Renal cortex interstitium (tissue), 11 donors: ENCODE measurements around the gene FAM193A. TPM values are rescaled to one million over a fixed set of nuclear protein-coding genes. Genes with fewer than 3 reads are reported as not detected.
"Not testable (repeated sequence)": the region's sequence is repeated elsewhere in the genome, so short reads cannot be mapped to it uniquely, and the experiment has no call there.

Source experiments
- DNase-seq, 11 donors: peaks; one replicate each; pipeline ENCODE4 v3.0.0-alpha.2; 2013; ENCODE audit warnings: low read depth in 9 of 11, low spot score in 4 of 11; ENCODE audit errors: extremely low read depth in 1 of 11
- polyA plus RNA-seq, 3 donors: library from polyadenylated mRNA; unstranded; fragments of 120-200 nt; gene quantifications; one replicate each; pipeline ENCODE4 v1.2.1, GENCODE V29; 2013; ENCODE audit not compliant: insufficient read length in 3 of 3

The FAM193A gene
- polyA plus RNA-seq, 3 donors, result 26.5 to 29.7 (median 29.2) TPM

- no peak for DNase-seq
Measured at GRCh38 chr4:2733001-2733843, 196.8 kb downstream of the FAM193A start.

DNA sequence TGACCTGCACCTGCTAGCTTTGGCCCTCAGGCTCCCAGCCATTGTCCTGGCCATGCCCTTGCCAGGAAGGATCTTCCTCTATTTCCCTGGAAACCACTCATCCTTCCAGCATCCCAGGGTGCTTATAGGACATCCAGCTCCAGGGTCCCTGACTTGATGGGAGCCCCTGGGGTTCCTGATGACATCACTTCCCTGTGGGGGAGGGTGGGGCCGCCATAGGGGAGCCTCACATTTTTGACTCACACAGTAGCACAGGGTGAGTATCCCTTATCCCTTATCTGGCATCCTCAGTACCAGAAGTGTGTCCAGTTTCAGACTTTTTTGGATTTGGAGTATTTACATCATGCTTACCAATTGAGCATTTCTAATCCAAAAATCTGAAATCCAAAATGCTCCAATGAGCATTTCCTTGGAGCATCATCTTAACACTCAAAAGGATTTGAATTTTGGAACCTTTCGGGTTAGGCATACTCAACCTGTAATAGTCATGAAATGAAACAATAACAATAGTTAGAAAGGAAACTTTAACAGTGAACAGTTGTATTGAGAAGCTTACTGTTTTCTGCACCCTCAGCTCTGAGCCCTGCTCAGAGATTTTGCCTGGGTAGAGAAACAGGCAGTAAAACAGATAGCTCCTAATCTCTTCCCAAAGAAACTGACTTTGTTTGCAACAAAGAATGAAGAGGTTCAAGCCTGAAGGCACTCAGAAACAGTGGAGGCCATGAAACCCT, 197.6 kb downstream of the FAM193A start:
- no peak for DNase-seq

GRCh38 chr4:2734612-2735011, 198.2 kb downstream of the FAM193A start:
- DNase-seq, result no peak

DNA sequence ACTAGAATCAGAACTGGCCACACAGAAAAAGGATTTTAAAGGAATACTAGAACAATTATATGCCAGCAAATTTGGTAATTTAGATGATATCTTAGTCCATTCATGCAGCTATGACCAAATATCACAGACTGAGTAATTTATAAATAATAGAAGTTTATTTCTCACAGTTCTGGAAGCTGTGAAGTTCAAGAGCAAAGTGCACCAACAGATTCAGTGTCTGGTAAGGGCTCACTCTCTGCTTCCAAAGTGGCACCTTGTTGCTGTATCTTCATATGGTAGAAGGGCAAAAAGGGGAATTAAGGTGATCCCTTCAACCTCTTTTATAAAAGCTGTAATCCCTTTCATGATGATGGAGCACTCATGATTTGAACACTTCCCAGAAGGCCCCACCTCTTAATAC, 199.4 kb downstream of the FAM193A start:
- DNase-seq, result no peak

DNA sequence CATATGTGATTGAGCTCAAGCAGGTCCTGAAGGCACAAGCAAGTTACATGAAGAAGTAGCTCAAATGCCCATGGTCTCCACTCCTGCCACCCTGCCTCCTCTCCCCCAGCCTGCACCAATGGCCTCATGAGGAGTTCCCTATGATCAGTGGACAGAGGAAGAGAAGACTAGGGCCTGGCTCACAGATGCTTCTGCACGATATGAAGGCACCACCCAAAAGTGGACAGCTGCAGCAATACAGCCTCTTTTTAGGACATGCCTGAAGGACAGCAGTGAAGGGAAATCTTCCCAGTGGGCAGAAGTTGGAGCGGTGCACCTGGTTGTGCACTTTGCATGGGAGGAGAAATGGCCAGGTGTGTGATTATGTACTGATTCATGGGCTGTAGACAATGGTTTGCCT, 201.8 kb downstream of the FAM193A start:
- not testable (repeated sequence) for DNase-seq

DNA sequence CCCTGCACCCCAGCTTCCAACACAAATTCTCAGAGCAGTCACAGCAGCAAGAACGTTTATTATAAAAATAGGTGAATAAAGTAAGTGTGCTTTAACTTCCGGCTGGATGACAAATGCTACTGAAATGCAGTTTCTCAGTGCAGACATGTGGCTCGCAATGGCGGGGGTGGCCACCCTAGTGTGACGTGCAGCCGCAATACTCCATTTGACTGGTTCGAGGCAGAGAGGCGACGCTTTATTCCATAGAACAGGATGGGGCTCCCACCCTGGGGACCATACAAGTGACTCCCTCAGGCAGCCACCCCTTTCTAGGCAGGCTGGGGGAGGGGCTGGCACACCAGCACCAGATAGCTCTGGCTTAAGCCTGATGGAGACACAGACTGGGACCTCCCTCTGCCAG, 205.2 kb downstream of the FAM193A start:
- no peak for DNase-seq

DNA sequence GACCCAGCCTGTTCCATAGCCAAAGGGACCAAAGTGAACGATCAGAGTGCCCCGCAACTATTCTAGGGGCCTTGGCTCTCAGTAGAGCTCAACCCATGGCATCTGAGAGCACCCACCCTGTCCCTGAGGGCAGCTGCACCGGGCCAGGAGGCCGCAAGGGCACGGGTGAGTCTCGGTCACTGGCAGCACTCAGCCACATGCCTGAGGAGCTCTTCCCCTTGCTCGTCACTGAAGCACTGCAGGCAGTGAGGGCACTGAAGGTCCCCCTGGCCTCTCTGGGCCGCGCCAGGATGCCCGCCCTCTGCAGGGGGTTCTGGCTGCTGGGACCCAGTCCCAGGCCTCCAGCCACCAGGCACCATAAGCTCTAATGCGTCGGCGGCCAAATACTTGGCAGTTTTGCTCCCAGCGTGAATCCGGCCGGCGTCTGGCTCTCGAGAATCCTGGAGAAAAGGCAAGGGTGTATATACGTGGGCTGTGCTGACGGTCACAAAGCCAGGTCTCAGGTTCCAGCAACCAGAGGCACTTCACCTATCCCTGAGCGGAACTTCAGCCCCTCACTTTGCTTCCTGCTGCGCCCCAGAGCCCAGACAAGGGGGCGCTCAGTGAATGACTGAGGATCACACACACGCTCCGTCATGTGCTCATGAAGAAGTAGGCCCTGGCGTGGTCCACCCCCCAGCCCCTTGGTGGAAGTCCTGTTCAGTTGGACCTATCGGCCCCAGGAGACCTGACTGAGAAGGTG, 205.8 kb downstream of the FAM193A start:
- DNase-seq, result no peak

GRCh38 chr4:2742823-2743517, 206.5 kb downstream of the FAM193A start:
- DNase-seq, result no peak

DNA sequence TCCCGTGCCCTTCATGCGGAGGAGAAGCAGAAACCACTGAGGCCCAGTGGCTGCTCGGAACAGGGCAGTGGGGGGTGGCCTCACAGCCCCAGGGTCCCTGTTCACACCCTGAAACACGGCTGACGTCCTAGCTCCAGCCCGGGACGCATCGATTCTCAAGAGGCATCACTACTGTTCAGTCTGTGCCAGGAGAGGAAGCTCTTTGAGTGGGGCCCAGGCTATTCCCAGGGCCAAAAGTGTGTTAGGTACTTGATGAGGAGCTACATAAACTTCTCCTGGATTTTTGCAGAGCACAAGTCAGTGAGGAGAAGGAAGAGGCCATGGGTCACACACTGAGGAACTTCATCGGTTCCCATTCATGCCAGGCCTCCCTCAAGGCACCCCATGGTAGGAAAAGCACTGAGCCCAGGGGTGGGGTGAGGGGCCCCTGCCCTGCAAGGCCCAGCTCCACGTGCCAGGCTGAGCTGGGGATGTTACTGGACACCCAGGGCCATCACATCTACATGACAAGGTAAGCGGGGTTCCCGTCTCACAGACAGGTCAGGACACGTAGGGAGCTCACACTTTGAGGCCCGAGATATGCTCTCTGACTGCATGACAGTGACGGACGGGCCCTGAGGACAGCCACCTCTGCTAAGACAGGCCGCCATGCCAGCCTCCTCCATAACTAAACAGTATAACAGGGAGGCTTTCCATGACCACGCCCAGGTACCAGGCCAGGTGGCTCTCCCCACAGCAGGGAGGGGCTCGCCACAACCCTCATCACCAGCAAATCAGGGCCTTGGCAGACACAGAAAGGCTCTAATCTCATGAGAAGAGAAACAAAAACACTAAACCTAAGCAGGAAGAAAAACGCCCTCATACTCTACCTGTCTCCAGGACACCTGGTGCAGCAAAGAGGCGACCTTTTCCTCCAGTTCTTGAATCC, 207.3 kb downstream of the FAM193A start:
- no peak for DNase-seq

DNA sequence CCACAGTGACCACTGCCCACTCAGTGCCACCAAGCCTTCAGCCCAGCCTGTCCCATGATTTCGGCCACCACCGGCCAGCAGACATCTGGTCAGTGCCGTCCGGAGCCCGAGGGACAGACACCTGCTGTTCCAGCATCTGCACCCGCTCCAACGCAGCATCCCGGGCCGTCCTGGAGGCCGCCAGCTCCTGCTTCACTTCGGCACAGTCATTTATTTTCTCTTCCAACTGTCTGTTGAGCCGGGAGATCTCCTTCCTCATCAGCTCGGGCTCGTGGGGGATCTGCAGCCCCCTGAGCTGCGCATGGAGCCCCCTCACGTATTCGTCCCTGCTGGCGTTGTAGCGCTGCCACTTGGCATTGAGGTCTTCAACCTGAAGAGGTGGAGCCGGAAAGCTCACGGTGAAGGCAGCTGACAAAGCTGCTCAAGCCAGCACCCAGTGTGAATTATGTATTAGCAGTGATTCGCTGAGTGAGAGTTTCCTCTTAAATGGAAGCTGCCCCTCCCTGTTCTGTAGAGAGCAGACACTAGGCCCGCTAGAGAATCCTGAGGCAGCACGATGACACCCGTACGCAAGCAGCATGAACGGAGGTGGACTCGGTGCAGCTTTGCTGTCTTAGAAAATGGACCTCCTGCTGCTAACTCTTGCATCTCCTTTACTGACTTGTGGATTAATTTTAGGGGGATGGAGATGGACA, 208.3 kb downstream of the FAM193A start:
- no peak for DNase-seq

DNA sequence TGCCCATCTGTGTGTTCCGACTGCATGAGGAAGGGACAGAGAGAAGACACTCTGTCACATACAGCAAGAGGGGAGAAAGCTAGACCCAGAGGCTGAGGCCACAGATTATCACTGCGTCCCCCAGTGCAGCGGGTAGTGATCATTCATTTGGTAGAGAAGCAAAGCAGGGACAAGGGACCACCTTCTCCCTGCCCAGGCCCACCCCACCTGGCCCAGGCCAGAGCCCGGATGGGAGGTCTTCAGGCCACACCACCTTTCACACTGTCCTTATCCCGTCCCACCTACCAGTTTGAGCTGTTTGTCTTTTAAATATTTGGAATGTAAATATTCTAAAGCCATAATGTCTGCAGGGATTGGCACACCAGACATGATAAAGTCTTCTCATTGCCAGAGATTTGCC, 209.1 kb downstream of the FAM193A start:
- DNase-seq, result no peak

DNA sequence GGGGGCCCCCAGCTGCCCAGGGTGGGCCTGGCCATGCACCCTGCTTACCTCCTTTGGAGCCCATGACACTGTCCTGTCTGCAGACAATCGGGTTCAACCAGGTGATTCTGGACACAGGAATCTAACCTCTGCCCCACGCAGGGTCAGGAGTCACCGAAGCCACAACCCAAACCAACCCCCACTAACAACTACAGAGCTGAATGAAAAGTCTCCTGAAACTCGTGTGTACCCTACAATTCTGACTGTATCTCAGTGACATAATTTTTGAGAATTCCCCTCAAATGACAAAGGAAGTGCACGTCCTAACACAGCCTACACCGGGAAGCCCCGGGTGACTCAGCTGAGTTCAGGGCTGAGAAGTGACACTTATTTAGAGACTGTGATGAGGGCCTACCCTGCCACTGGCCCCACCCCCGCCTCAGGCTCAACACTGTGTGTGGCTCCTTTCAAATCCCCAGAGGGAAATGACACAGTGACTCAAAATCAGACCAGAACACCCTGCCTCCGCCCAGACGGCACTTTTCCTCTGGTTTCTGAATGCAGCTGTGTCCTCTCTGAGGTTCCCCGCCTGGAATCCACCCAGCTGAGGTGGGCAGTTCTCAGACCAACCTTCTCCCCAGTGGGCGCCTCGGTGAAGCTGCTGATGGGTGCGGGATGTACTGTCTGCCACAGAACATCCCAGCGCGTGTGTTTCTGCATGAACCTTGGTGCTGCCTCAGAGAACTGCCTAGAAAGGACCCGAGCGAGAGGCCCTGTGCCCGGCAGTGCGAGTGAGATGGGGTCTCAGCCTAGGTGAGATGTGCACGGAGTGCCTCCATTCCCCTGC, 209.7 kb downstream of the FAM193A start:
- DNase-seq, result no peak

DNA sequence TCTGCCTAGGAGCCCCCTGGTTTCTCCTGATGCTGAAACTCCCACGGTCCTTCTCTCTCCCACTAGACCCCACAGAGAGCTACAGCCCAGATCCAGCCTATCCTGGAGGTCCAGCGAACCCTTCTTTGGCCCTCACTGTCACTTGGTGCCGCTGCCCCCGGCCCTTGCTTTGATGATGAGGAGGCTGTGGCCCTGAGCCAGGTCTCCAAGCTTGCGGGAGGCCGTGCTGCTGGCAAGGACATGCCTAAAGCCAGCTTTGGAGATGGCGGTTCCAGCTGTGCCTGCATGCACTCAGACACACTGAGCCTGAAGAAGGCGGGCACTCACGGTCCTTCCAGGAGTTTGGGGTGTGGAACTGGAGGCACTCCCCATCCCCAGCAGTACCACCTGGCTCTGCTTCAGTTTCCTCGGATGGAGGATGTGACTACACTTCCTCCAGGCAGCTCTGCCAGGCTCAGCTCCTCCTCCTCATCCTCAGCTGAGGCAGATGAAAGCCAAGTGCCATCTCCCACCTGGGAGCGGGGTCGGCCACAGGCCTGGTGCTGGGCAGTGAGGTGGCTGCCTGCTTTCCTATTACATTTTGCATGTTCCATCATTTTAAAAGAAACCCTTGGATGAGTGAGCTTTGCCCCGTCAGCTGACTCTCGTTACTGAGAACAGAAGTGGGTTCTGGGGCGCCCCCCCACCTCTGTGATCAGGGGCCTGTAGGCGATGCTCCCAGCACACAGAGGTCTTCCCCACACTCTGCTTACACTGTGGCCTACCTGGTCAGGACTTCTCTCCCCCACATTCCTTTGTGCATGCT, 210.6 kb downstream of the FAM193A start:
- DNase-seq, result no peak

DNA sequence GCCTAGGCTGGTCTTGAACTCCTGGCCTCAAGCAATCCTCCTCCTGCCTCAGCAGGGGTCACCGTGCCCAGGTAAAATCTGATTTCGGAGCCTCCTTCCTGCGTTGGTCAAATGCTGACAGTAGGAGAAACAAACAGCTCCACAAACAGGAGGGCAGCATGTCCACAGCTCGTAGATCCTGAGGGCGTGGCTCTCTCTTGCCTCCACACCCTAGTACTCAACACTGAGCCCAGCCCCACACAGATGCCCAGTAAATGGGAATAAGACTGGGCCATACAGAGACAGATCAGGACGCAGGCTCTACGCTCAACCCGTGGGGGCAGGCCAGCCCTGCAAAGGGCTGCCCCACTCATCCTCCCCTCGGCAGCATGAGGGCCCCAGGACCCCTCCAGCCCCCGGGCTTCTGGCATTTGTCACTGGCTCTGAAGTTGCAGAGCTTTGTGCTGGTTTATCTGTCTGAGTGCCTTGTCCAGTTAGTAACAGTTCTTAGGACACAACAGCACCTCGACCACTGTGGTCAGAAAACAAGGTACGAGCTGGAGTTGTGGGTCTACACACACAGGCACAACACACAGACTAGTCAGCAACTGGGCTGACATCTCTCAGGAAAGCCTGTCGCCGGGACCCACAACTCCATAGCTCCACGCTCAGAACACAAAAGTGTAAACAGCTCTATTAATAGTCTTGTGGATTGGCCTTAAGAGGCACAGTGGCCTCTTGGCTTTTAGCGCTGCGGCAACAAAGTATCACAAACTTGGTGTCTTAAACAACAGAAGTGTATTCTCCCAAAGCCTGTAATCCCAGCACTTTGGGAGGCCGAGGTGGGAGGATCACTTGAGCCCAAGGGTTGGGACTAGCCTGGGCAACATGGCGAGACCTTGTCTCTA, 214.5 kb downstream of the FAM193A start:
- no peak for DNase-seq

GRCh38 chr4:2753436-2753835, 217.0 kb downstream of the FAM193A start:
- DNase-seq, result no peak
